ENCODE results near the gene DPYD.

DPYD gene

DNA sequence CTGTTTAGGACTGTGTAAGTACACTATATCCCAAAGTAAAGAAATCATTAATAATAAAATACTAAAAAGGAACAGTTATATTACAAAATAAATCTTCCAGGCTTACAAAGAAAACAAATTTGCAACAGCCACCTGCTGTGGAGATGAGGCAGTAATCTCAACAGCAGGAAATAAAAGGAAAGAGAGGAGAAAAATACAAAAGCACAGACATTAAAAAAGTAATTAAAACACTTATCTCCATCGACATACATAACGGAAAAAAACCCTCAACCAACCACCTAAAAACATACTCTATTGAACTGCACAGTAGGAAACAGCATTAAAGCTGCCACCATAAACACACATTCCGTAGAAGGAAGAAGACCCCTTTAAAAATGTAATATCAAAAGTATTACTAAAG, 317.6 kb downstream of the DPYD start:
- no peak for DNase-seq

DNA sequence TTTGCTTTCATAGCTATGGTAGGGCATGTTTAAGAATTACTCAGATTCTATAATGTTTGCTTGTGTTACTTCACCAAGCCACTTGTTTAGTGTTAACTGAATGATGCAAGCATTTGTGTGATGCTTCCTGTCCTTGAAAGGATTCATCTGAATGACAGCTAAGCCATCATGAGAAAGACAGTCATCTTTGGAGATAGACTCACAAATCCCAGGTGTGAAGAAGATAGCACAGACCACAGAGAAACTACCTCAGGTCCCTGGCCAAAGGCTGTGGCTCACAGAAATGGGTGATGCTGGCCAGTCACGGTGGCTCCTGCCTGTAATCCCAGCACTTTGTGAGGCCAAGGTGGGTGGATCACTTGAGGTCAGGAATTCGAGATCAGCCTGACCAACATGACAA, 321.4 kb downstream of the DPYD start:
- no peak for DNase-seq

DNA sequence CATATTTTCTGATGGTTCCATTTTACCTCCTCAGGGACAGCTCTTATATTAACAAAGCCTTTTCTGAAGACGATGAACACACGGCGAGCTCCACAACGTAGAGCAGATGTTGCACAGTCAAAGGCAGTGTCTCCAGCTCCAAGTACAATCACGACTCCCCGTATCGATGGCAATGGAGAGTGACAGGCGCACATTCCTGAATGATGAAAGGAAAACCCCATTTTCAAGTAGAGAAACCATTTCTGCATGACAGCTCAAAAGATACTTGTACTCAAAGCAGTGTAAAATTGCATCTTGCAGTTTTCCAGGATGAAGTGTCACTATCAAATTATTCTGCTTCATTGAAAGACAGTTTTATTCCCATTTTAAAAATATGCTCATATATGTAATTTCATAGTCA, 327.6 kb downstream of the DPYD start:
- DNase-seq, result no peak

DNA sequence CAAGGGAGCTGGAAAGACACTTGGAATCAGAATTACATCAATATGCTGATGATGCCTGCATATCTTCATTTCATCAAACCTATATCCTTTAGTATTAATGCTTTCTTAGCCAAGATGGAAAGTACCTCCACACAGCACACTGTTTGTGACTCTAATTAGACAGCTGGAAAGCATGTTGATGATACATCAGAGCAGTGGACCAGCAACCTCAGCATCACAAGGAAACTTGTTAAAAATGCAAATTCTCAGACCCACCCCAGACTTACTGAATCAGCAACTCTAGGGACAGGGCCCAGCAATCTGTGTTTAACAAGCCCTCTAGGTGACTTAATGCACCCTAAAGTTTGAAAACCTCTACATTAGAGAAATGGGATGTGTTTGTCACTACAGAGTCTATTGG, 332.1 kb downstream of the DPYD start:
- no peak for DNase-seq

DNA sequence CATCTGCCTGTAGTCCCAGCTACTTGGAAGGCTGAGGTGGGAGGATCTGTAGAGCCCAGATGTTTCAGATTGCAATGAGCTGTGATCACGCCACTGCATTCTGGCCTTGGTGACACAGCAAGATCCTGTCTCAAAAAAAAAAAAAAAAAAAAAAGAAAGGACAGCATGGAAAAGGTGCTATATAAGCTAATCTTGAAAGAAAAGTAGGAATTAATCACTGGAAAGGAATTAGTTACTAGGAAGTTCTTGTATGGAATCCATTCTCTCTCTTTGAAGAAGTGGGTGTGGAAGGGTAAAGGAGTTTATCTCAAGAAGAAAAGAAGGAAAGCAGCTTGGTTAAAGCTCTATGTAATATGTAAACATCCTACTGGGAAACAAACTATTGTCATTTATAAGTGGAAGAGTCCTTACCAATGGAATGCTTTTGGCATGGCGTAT, 339.2 kb downstream of the DPYD start:
- DNase-seq, result no peak

DNA sequence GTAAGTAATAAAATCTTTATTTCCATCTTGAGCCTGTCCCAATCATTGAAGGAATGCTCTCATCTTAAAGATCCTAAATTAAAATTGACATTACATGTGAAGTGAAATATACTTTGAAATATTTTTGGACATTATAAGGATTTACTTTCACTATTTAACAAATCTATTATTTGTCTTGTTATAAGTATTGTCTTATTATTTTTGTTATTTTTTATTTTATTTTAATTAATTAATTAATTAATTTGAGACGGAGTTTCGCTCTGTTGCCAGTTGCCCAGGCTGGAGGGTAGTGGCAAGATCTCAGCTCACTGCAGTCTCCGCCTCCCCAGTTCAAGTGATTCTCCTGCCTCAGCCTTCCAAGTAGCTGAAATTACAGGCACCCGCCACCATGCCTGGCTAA, 343.2 kb downstream of the DPYD start:
- DNase-seq, result no peak

DNA sequence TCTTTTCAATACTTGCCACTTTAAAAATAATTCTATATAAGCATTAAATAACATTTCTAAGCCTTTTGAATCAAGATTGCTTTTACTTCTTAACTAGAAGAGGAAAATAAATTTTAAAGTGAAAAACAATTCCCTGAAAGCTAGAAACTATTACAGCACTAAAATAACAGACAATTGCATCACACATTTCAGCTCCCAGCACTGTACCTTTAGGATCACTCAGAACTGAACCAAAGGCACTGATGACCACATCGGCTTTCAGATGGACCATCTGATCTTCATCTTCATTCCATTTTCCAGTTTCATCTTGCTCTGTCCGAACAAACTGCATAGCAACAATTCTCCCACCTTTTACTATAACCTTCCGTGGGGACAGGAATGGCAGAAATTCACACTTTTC, 347.3 kb downstream of the DPYD start:
- no peak for DNase-seq

DNA sequence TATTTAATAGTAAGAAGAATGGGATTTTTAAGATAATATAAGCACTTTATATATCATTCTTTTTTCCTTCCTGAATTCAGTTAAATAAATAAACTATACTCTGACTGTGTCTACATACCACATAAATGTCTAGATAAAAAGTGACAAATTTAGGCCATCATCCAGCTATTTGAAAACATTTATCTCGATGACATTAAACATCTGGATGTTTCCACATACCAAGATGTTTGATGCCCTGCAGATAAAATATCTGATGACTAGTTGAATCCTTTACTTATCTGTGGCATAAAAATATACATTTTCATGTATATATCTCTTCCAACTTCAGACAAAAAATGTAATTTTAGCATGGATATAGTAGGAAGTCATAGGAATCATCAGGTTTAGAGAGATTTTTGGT, 348.3 kb downstream of the DPYD start:
- no peak for DNase-seq

DNA sequence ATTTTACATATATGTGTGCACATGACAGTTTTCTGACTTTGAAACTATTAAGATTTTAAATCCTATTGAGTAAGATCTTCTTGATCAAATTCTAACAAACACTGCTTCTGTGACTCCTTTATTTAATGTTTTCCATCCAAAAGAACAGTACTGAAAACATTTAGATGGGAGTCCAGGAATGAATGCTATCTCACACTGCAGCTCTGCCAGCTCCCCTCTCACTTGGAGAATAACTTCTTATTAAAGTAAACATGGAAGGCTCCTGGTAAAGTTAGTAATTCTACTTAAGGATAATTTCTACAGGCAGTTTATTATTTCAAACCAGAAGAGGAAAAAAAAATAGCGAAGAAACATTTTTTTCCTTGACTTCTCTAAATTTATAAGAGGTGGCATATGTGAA, 349.1 kb downstream of the DPYD start:
- DNase-seq, result no peak

DNA sequence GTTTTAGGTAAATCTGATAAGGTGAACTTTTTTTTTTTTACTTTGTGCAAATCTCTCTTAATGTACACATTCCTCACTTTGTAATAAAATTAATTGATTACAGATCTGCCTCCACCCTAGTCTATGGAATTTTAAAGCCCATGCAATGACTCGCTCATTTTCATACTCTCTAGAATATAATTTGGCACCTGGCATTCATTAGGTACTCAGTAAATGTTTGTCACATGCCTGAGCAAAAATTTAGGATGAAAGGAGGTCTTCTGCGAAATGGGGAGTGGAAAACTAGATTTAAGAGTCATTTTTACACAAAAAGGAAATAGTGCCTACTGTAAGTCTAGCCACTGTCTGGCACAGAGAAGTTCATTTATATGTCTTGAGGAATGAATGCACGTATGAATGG, 350.1 kb downstream of the DPYD start:
- no peak for DNase-seq

DNA sequence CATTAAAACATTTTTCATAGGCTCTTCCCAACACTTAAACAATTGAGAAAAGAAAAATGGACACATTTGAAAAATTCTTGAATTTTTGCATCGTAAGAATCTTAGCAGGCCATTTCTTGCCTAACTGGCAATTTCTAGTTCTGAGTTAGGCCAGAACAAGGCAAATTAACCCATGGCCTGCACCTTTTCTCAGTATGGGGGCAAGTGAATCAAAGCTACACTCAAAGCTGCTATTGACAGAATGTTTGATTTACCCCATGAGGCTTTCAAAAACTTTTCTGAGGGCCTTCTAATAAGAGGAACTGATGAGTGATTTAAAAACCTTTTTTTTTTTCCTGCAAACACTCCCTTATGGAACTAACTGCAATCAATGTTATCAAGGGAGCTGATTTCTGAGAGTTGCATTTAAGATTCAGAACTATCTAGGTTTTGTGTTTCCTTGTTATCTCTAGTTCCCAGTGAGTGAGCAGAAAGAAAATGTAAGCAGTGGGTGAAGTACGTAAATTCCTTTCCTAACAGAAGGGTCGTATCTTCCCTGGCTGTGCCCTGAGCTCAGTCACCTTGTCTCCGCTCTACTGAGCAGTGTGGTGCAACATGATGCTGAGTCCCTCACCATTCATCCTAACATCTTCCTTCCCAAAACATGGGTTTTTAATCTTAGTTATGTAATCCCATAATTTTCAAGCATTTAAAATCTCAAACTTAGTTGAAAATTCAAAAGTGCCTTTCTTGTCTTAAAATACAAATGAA, 353.7 kb downstream of the DPYD start:
- no peak for DNase-seq

DNA sequence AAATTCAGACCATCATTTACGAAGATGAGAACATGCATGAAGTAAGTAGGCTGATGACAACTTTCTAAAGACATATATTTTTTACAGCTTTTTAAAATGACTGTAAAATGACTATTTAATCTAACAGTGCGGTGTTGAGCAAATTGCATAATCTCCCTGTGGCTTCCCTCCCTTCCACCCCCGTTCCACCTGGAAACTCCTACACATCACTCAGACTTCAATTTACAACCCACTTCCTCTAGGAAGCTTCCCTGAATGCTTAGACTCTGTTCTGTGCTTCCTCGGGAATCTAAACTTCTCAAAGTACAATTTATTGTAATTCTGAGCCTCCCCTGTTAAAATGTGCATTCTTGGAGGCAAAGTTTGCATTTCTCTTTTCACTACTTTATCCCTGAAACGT, 354.9 kb downstream of the DPYD start:
- no peak for DNase-seq

DNA sequence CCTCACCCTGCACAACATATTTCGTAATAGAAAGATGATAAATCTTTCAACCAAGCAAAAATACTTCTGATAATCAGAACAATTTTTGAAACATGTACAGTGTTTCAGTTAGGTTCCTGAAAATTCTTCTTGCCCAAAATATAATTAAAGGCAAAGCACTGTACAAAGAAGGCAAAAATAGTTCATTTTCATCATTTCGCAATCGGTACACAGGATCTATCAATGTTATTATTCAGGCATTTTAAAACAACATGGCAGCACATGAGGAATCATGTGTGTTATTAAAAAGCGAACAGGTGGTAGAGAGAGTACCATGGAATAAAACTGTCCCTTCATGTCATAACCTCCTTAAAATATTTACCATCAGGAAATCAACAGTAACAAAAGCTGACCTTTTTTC, 356.9 kb downstream of the DPYD start:
- DNase-seq, result no peak

DNA sequence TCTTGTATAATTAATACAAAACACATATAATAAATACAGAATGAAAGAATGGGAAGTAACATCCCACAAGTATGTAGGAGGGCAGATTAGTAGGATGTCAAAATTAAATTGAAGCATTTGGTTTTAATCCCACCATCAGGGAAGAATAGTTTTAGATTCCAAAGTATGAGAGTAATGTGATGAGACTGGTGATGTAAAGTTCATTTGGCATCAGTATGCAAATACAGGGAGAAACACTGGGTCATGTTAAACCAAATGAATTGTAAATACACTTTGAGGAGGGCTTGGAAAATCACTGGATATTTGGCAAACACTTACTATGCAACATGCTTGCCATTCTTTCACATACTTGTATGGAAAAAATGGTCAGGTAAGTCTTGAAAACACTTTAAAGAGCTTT, 358.8 kb downstream of the DPYD start:
- DNase-seq, result no peak

DNA sequence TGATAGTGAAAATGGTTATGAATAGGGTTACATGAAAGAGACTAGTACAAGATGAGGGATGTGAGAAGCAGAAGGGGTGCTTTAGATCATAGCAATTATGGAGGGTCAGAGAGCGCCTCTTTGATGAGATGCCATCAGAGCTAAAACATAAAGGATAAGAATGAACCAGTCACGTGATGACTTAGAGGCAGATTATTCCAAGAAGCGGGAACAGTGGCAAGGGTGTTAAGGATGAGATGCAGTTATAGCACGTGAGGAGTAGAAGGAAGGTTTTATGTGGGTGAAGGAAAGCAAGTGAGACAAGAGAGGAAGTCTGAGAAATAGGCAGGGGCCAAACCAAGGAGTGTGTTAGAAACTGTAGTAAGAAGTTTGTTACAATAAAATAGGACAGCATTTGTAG, 360.1 kb downstream of the DPYD start:
- no peak for DNase-seq

DNA sequence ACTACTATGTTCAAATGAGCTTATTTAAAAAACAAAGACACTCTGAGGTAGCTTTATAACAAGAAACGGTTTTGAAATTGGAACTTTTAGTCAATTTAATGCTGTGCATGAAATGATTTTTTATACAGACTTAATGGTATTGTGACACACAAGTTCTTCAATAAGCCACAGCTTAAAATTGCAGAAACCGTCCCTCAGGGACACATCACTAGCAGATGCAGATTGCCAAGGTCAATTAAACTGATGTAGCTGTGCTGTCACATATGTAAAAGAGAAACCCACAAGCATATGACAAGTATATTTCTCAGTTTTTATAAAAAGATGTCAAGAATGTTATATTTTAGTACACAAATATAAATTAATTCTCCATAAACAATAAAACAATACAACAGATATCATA, 366.9 kb downstream of the DPYD start:
- no peak for DNase-seq

DNA sequence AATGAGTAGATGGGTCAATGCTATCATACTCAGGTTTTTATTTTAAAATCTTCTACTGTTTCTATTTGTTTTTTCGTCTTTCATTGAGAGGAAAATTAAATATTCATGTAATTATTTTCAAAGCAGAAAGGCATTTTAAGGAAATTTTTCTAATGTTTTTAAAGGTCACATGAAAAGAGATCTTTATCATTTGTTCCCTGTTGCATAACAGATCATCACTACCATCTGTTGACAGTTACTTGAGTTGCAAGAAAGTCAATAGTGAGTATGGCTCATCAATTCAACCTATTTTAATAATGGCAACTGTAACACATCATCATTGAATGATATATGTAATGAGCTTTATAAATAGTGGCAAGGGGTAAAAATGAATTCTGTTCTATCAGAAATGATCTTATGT, 369.7 kb downstream of the DPYD start:
- DNase-seq, result no peak

DNA sequence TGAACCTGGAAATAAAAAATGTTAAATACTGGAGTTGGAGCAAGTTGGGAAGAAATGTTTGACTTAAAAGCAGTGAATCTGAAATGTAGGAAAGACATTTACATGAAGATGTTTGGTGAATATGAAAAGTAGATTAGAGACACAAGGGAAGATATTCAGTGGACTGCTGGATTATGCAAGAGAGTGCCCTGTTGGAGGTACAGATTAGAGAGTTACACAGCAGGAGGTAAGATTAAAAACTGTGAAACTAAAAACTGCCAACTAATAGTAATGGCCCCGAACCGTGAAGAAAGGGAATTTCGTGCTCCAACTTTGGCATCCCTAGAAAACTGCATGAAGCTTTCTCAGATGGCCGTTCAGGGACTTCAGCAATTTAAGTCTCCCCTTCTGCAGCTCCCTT, 375.4 kb downstream of the DPYD start:
- DNase-seq, result no peak

DNA sequence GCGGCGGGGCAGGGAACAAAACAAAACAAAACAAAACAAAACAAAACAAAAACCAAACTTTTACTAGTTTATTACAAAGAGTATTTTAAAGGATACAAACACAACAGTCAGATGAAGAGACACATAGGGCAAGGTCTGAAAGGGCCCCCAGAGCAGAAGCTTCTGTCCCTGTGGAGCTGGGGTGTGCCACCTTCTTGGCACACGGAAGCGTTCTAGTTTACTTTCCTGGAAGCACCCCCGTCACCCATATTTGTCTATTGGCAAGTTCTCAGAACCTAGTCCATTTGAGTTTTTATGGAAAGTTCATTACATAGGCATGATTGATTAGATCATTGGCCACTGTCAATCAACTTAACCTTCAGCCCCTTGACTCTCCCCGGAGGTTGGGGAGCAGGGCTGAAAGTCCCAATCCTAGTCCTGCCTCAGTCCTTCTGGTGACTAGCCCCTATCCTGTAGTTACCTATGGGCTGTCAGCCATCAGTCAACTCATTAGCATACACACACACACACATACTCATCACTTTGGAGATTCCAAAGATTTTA, 380.4 kb downstream of the DPYD start:
- DNase-seq, result no peak

DNA sequence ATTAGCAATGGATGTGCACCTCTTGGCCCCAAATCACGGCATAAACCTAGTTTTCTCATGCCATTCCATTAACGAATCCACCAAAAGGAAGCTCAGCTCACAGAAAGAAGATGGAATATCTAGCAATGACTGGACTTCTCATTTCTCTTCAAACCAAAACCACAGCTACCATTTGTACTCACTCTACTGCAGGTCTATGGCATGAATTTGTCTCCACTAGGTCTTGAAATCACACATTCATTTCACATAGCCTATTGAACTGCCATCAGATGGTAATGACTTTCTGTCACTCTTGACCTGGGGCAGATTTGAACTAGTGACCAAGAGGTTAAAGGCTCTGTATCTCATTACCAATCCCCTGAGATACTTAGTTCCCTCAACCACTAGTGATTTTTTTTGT, 382.7 kb downstream of the DPYD start:
- DNase-seq, result no peak

DNA sequence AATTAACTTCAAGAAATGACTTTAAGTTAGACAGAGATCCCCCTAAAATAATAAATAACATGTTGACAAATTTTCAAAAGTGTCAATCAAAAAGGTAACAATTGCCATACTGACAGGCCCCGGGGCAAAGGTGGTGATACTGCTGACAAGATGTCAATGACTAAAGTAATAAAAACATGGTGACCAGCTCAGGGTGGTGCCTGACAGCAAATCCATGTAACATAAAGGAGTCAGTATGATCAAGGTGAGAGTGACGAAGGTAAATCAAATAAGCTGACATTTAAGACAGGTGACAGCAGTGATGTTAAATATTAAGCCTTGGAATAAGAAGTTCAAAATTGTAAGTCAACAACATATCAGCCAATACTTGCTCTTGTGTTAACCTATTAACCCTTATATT, 387.5 kb downstream of the DPYD start:
- DNase-seq, result no peak

DNA sequence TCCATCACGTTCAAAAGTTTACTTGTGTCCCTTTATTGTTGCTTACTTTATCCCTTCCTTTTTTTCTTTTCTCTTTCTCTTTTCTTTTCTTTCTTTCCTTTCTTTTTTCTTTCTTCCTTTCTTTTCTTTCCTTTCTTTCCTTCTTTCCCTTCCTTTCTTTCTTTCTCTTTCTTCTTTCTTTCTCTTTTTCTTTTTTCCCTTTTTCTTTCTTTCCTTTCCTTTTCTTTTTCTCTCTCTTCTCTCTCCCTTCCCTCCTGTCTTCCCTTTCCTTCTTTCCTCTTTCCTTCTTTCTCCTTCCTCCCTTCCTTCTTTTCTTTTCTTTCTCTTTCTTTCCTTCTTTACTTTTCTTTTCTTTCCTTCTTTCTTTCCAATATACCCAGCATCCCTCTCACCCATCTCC, 391.2 kb downstream of the DPYD start:
- no peak for DNase-seq

DNA sequence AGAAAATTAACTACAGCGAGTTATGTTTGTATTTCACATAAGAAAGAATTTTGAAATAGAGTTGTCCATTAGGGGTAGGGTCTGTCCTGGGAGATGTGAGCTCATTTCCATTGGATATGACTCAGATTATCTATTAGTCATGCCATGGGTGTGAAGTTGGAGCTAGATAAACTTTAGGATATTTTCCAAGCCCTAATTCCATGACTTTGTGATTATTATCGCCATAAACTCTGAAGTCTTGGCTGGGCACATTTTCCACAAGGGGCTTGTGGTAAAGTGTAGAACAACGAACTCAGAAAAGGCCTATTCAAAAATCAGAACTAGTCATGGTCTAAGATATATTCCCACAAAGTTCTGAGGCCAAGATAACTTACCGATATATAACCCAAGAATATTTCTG, 396.6 kb downstream of the DPYD start:
- no peak for DNase-seq

DNA sequence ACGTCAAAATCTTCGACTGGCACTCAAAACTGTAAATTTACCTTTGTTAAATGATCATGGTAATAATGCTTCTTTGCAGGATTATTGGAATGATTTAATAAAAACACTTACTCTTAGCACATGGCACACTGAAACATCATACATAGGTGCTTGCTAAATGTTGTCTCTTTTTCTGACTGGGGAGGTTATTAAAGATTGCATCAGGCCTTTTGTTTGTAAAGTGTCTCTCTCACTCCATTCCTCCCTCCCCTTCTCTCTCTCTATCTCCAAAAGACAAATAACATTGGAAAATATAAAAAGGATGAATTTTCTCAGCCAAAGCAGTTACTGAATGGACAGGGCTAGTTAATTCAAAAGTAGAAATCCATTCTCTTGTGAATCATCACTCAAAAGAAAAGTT, 404.2 kb downstream of the DPYD start:
- DNase-seq, result no peak

DNA sequence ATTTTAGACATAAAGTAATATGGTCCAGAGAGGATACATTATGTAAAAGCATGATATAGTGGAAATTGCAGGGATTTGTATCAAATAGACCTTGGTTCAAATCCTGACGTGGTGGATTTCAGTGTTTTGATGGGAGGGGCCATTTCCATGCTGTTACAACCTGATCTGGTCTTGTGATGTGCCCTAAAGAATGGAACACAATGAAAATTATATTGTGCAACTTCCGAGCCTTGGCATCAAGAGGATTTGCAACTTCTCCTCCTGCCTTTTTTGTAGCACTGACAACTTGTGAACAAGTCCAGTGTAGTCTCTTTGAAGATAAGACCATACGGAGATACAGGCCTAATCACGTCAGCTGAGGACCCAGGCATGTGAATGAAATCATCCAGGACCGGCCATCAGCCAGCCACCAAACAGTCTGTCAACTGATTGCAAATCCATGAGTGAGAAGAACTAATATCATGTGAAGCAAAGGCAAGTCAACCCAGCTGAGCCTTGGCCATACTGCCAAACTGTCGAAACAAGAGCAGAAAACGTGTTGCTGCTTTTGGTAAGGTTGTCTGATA, 412.1 kb downstream of the DPYD start:
- DNase-seq, result no peak
